ENCODE data around the gene BICRAL.
"Not testable (repeated sequence)": the region's sequence is repeated elsewhere in the genome, so short reads cannot be mapped to it uniquely, and the experiment has no call there.

Gene BICRAL, protein sequence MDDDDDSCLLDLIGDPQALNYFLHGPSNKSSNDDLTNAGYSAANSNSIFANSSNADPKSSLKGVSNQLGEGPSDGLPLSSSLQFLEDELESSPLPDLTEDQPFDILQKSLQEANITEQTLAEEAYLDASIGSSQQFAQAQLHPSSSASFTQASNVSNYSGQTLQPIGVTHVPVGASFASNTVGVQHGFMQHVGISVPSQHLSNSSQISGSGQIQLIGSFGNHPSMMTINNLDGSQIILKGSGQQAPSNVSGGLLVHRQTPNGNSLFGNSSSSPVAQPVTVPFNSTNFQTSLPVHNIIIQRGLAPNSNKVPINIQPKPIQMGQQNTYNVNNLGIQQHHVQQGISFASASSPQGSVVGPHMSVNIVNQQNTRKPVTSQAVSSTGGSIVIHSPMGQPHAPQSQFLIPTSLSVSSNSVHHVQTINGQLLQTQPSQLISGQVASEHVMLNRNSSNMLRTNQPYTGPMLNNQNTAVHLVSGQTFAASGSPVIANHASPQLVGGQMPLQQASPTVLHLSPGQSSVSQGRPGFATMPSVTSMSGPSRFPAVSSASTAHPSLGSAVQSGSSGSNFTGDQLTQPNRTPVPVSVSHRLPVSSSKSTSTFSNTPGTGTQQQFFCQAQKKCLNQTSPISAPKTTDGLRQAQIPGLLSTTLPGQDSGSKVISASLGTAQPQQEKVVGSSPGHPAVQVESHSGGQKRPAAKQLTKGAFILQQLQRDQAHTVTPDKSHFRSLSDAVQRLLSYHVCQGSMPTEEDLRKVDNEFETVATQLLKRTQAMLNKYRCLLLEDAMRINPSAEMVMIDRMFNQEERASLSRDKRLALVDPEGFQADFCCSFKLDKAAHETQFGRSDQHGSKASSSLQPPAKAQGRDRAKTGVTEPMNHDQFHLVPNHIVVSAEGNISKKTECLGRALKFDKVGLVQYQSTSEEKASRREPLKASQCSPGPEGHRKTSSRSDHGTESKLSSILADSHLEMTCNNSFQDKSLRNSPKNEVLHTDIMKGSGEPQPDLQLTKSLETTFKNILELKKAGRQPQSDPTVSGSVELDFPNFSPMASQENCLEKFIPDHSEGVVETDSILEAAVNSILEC

DNA sequence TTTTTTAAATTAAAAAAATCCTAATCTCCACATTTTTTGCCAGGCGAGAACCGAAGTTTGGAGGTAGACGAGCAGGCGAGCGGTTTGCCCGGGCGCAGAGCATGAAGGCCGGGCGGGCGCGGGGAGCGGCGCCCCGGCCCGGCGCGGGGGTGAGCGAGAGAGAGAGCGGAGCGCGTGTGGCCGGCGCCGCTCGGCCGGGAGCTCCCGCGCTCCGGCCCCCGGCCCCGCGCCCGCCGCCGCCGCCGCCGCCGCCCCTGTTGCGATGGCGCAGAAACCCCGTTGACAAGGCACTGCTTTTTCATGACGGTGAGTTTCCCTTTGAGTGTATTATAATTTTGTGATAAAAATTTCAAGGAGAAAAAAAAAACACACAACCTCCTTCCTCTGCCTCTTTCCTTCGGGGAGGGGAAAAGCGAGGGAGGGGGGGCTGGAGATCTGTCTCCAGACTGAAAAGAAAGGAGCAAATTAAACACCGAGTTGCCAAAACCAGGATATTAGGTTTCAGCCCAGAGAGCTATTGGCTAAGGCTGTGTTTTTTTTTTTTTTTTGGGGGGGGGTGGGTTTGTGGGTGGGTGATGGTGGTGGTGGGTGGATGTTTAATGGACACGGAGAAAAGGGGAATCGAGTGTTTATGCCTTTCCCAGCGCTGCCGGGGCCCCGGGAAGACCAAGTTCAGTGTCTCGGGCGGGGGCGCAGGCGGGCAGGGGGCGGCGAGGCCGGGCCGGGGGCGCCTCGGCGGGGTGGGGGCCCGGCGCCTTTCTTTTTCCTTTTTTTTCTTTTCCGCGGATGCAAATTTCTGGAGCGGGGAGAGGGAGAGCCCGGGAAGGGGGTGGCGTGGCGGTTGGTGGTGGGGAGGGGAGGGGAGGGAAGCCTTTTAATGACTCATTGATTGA lies at the start of gene BICRAL:
BICRAL (plus strand) TSS at position 257 of the 893 bp plus-strand sequence. CDS start 39,971 bp downstream, outside the sequence.
- DNase-seq (ENCODE audit: low read depth): peak; percentile 67

DNA sequence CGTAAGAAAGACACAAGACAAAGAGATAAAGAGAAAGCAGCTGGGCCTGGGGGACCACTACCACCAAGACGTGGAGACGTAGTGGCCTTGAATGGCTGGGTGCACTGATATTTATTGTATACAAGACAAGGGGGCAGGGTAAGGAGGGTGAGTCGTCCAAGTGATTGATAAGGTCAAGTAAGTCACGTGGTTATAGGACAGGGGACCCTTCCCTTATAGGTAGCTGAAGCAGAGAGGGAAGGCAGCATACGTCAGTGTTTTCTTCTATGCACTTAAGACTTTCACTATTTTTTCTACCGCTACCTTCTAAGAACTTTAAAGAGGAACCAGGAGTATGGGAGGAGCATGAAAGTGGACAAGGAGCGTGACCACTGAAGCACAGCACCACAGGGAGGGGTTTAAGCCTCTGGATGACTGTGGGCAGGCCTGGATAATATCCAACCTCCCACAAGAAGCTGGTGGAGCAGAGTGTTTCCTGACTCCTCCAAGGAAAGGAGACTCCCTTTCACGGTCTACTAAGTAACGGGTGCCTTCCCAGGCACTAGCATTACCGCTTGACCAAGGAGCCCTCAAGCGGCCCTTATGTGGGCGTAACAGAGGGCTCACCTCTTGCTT lies 47.9 kb upstream of the BICRAL start:
- not testable (repeated sequence) for DNase-seq (ENCODE audit: low read depth)

DNA sequence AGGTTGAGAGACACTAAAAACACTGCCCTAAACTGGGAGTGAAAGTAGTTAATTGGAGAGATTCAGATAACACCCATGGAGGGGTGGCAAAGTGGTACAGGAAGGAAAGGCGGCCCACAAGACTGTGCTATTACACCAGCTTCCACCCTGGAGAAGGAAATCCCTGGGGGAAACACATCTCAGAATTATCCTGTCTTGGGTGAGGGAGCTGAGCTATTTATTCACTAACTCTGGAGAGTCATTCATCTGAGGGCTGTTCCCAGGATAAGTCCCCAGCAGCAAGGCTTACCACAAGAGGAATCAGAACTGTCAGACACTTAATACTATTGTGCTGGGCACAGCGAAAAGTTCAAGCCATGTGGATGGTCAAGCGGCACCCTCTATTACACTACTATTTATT lies 45.9 kb upstream of the BICRAL start:
- no peak for DNase-seq (ENCODE audit: low read depth)

DNA sequence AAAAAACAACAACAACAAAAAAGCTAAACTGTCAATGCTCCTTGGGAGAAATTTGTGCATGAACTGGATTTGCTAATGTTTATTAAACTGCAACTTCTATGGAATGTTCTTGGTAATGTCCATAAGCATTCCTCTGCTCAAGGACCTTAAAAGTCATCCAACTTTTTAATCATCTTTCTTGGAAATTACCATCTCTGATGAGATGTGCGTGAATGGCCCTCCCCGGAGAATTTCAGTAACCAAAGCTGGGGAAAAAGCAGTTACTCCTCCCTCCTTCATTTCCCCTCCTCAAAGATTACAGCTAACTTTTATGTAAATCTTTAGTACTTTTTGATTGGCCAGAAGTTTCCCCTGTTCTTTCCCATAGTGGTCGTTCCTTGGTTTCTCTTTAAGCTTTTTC lies 41.1 kb upstream of the BICRAL start:
- DNase-seq (ENCODE audit: low read depth): no peak

DNA sequence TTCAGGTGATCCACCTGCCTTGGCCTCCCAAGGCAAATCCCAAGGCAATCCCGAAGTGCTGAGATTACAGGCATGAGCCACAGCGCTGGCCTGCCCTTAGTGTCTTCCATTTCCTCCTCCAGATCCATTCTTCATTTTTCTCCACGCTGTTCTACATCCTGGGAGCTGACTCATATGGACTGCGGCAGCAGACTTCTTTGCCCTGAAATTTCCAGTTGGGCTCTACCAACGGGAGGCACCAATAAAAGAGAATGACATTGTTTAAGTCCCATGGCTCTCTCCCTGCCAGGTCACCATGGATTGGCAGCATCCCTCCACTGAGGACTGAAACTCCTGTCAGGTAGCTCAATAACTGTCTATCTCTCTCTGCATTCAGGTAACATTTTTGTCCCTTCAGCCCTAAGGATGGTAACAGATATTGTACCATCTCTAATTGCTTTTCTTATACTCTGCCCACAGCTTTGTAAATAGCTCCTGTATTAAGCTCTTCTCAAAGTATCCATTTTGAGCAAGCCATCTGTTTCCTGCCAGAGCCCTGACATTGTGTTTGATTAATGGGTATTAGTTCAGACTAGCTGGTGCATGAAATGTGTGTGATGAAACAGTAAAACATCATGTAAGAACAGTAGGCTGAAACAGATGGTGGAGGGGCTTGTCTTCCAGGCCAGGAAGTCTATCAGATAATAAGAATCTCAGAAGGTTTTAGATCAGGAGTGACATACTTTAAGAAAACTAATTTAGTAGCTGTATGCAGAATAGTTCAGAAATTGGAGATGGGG lies 39.5 kb upstream of the BICRAL start:
- DNase-seq (ENCODE audit: low read depth): no peak

DNA sequence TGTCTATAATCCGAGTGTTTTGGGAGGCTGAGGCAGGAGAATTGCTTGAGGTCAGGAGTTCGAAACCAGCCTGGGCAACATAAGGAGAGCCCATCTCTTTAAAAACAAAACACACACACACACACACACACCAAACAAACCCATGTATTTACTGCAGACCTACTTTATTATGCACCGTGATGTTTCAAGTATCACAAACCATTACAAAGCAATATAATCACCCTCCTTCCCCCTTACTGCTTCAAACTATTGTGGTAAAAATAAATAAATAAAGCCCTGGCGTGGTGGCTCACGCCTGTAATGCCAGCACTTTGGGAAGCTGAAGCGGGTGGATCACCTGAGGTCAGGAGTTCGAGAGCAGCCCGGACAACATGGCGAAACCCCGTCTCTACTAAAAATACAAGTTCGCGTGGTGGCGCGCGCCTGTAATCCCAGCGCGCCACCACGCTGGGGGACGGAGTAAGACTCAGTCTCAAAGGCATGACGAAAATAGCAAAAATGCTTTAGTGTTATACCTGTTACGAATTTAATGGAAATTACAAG lies 37.4 kb upstream of the BICRAL start:
- DNase-seq (ENCODE audit: low read depth): no peak

DNA sequence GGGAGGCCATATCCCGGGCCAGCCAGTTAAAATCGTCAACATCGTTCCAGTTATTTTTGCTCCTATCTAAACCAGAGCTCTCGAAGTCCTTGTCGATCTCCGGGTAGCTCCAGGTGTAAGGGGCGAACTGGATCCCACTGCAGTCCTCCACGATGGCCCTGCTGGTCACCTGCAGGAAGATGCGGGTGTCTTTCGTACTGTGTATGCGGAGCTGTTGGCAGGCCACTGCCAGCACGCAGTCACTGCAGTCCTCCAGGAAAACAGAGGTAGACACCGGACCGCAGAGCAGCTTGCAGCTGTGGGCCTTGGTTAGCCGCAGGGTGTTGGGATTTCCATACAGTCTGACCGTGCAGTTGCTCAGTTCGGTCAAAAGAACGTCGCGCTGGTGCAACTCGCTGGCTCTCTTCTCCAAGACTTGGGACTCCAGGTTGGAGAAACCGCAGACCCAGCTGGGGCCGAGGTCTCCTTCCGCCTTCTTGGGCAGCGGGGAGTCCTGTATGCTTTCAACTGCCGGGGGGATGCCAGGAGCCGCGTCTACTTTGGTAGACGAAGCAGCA lies 36.7 kb upstream of the BICRAL start:
- DNase-seq (ENCODE audit: low read depth): no peak

DNA sequence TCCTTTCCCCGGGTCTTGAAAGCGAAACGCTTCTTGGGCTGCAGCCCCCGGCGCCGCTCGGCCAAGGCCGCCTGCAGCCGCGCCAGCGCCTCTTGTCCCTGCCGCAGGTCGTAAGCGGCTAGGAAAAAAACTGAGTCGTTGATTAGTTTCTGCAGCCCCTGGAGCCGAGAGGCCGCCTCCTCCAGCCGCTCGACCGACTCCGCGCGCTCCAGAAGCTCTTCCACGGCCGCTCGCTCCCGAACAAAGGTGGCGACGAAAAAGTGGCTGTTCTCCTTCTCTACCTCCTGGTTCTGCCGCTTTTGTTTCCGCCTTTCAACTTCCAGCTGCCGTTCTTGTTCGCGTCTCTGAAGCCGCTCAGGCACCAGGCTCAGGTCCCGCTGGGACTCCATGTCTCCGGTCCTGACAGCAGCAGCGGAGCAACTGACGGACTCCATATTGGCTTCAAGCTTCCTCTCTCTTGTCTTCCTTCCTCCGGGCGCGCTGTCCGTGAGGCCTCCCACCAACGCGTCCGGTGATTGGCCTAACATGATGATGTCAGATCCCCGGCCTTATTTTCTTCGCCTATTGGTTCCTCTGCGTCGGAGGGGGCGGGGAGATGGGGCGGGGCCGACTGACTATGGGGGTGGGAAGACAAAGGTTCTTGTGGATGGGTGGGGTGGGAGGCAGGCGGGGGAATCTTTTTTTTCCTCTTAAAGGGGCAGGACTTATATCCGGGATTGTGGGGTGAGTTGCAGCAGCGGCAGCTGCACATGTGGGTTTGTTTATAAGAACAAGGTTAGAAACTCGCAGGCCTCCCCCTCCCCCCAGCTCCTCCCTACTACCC lies 36.0 kb upstream of the BICRAL start, which contains the start of gene TBCC:
TBCC (minus strand) TSS at position 464 of the 823 bp plus-strand sequence; CDS start at position 434, 30 bp downstream.
- peak; percentile 89 for DNase-seq (ENCODE audit: low read depth)

DNA sequence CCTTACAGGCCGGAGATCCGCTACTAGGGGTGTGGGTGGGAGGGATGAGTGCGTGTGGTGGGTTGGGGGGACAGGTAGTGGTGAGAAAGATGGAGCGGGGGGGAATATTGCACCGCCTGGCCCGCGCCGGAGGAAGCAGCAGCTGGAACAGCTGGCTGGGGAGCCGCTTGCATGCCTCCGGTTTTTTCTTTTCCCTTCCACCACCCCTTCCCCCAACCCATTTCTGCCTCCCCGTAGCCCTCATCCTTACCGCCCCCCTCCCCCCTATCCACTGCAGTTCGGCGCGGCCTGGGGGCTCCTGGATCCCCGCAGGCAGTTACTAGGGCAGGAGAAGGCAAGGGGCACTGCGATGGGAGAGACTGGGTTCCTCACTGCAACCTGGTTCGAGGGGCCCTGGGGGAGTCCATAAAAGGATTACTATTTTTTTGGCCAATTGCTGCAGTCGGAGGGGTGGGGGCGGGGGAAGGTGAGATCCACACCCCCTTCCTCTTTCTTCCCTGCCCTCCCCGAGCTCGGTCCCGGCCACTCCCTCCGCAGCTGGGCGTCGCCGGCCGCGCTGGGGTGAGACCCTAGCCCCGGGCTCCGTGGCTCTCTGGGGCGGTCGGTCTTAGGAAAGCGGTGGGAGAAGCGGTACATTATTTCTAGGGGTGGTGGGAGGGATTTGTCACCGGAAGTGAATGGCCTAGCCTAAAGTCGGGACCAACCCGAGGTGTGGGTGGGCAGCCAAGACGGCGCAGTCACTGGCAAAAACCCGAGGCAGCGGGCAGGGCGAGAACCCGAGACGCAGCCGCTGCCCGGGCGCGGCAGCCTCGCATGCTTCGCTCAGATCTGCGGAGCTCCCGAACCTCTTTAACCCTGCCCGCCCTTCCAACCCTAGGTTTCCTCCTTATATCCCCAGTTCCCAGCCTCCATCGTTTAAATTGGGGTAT lies 35.1 kb upstream of the BICRAL start:
- peak; percentile 72 for DNase-seq (ENCODE audit: low read depth)

DNA sequence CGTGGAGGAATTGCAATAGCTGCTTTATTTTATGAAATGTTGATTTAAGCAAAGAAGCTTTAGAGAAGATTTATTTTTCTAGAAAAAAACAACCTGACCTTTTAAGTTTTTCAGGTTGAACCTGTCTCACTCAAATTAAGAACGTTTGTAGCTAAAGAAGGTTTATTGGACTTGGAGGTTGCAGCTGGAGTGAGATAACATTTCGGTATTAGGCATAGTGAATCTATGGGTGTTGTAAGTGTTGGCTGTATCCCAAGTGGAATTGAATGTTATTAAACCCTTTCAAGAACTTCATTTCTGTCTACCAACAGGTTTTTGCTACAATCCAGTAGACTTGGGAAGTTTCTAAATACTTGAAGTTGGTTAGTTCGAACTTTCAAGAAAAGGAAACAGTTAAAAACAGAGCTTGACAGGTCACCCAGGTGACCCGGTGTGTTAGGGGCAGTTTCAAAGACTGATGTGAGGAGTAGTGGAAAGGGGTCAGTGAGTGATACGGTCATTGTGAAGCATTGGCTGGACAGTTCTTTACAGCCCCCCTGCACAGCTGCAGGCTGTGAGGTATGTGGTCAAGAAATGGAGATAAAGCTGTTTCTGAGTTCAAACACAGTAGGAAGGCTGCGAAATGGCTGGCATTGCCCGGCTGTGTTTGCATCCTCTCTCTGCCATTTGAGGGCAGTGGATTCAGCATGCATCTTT lies 33.5 kb upstream of the BICRAL start:
- no peak for DNase-seq (ENCODE audit: low read depth)

DNA sequence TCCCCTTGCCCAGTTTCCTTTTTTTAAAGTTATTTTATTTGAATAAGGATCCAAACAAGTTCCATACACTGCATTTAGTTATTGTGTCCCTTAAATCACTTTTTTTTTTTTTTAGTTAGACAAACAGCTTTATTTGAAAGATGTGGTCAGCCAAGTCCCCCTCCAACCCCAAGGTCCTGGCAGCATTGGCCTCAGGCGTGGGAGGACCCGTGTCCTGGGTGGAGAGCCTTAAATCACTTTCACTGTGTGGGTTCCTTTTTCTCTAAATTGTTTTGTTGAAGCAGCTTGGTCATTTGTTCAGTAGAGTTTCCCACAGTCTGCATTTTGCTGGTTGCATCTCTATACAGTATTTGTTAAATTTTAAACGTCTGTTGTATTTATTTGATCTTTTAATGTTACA lies 30.8 kb upstream of the BICRAL start:
- DNase-seq (ENCODE audit: low read depth): no peak

DNA sequence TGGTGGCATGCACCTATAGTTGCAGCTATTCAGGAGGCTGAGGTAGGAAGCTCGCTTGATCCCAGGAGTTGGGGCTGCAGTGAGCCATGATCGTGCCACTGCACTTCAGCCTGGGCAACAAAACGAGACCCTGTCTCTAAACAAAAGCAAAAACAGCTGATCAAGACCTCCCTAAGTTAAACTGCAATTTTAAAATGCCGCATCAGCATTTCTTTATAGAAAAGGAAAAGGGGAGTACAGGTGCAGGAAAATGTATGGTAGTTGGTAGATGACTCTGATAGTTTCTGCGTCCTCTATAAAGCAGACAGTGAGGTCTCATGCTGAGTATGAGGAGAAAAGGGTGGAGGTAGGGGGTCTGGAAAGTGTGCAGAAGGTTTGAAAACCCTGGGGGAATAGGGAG lies 27.1 kb upstream of the BICRAL start:
- DNase-seq (ENCODE audit: low read depth): no peak

DNA sequence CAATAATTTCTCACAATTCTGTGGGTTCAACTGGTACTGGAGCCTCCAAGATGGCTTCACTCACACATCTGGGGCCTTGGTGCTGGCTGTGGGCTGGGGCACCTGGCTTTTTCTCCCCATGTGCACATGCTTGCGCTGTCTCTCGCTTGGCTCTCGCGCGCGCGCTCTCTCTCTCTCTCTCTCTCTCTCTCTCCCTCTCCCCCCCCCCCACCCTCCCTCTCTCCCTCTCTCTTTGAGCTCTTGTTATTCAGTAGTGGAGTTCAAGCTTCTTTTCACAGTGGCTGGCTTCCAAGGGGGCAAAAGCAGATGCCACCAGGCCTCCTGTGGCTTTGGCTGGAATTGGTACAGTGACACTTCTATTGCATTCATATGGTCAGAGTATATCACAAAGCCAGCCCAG lies 25.1 kb upstream of the BICRAL start:
- no peak for DNase-seq (ENCODE audit: low read depth)

DNA sequence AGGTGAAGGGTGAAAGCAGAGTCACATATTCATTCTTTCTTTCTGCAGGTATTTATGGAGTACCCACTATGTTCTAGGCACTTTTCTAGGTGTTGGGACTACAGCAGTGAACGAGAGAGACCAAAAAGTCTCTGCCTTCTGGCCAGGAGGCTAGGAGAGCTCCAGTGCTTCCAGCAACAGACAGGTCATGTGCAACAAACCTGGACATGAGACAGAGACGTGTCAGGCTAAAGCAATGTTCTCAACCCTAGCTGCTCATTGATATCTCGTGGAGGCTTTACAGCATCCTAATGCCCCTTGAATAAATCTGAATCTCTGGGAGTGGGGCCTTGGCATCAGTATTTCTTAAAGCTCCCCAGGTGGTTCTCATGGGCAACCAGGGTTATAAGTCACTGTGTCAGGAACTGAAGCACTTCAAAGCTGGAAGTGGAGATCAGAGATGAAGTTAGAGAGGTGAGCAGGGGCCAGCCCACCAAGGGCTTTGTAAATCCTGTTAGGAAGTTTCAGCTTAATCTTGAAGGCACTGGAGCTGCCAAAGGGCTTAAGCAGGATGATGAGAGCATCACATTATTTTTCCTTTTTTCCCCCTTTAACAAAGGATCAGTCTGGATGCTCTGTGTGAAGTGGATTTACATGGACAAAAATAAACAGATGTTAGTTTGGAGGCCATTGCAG lies 23.0 kb upstream of the BICRAL start:
- DNase-seq (ENCODE audit: low read depth): no peak

DNA sequence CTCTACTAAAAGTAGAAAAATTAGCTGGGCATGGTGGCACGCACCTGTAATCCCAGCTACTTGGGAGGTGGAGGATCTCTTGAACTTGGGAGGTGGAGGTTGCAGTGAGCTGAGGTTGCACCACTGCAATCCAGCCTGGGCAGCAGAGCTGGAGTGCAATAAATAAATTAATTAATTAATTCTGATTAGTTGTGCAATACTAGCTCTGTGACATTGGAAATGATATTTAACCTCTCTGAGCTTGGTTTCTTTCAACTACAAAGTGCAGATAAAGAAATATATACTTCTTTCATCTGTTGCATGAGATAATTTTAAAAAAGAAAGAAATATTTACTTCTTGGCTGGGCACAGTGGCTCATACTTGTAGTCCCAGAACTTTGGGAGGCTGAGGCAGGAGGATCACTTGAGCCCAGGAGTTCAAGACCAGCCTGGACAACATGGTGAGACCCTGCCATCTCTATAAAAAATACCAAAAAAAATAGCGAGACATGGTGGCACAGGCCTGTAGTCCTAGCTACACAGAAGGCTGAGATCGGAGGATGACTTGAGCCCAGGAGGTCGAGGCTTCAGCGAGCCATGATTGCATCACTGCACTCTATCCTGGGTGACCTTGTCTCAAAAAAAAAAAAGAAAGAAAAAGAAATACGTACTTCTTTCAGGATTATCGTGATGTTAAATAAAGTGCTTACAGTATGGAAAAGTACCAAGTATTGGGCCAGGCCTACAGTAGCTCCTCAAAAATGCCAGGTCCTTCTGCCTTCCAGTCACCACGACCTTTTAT lies 20.4 kb upstream of the BICRAL start:
- DNase-seq (ENCODE audit: low read depth): no peak

DNA sequence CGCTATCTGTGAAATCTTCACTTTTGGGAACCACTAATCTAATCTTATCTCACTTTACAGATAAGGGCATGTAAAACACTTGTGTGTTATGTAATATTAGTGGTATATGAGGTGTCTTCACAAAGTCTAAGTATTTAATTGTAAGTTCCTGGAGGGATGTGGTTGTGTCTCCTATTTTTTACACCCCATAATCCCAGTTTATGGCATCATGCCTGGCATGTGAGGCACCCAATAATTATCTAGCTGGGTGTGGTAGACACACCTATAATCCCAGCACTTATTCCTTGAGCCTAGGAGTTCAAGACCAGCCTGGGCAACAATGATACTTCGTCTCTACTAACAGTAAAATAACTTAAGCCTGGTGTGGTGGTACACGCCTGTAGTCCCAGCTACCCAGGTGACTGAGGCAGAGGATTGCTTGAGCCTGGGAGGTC lies 19.4 kb upstream of the BICRAL start:
- no peak for DNase-seq (ENCODE audit: low read depth)
